CD4-positive, alpha-beta T cell treated with Interleukin-15 for 1 hour (primary cell): ENCODE data around the gene ADA.

Experiments used
- DNase-seq: peaks from one replicate; pipeline ENCODE4 v3.0.0-alpha.2; 2020

ADA gene

DNA sequence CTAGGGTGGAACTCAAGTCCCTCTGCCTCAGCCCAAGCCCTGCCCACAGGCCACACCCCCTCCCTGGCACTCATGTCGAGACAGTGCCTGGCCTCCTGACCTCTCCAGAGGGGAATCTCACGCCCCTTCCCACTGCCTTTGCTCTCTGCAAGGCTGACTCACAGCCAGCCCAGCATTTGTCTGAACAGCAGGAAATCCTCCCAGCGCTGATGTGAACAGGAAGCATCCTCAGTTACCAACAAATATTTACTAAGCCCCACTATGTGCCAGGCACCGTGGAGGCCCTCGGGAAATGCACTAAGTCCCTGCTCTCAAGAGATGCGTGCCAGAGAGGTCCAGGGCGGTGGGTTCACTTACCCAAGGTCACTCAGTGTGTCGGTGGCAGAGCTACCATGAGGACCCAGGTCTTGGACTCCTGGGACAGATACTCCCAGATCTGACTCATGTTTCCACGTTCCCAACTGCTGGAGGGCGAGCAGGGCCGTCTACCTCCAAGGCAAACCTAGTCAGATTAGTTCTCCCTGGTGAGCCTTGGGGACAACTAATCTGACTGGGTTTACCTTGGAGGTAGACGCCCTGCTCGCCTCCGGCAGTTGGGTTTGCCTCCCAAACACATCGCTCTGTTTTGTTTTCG, 7.8 kb downstream of the ADA start:
- DNase-seq = peak; percentile 80

DNA sequence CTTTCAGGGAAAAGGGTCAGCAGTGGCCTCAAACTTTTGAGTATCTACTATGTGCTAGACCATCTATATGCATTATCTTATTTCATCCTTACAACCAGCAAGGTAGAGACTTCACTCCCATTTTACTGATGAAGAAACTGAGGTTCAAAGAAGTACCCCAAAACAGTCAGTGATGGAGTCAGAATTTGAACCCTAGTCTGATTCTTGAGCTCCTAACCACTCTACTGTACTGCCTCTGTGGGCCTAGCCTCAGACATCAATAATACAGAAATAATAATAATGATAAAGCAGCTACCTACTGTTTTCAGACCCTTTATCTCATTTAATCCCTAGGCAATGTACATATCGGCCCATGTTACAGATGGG, 8.4 kb downstream of the ADA start:
- DNase-seq = no peak

DNA sequence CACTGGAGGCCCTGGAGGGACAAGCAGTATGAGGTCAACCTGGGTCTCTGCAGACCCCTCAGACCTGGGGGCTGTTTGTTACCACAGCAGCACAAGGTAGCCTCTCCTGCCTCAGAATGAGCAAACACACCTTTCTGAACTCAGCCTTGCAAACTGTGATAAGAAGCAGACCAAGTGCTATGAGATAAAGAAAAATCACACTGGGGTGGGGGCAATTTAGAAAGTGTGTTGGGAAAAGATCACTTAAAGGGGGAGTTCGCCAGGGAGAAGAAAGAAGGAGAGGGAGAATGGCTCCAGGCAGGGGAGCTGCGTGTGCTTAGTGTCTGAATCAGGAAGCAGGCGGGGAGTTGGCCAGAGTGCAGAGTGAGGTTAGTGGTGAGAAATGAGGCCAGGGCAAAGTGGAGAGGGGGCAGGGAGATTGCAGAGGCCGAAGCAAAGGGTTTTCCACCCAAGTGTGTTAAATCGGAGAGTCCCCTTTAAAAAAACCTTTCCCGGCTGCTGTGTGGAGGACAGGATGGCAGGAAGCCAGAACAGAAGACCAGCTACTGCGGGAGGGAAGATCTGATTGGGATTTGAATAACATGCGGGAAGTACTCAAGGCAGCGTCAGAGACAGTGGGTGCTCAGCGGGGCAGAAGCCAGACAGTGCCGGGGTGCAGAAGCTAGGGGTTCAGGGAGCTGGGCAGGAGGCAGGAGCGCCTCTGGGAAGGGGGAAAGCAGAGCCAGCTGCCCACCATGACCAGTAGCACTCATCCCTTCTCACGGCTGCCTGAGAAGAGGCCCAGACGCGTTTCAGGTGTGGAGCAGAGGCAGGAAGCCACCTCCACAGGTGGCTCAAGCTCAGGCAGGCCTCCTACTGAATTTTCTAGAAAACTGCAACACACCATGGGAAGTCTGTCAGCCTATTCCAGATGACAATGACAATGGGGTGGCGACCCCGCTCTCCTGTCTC, 9.0 kb downstream of the ADA start:
- peak; percentile 45 for DNase-seq

DNA sequence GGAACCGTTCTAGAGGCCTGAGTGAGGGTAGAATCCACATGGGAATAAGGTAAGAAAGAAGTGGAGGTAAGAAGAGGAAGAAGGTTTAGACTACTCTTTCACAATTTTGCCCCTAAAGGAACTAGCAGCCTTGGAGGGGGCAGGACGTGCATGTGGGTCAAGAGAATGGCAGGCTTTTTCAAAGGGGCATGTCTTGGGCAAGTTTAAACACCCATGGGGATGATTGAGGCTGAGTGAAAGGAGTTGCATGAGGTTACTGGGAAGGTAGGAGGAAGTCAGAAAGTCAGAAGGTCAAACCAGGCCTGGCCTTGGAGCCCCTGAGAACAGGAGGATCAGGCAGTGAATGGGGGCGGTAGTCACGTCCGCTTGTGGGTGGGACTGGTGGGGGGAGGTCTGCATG, 10.2 kb downstream of the ADA start:
- DNase-seq = no peak

DNA sequence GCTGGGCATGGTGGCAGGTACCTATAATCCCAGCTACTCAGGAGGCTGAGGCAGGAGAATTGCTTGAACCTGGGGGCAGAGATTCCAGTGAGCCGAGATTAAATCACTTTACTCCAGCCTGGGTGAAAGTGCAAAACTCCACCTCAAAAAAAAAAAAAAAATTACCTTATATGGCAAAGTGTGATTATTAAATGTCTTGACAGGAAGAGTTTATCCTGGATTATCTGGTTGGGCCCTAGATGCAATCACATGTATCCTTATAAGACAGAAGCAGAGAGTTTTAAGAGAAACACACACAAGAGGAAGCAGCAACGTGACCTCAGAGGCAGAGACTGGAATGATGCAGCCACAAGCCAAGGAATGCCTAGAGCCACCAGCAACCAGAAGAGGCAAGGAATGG, 11.0 kb downstream of the ADA start:
- DNase-seq = no peak

DNA sequence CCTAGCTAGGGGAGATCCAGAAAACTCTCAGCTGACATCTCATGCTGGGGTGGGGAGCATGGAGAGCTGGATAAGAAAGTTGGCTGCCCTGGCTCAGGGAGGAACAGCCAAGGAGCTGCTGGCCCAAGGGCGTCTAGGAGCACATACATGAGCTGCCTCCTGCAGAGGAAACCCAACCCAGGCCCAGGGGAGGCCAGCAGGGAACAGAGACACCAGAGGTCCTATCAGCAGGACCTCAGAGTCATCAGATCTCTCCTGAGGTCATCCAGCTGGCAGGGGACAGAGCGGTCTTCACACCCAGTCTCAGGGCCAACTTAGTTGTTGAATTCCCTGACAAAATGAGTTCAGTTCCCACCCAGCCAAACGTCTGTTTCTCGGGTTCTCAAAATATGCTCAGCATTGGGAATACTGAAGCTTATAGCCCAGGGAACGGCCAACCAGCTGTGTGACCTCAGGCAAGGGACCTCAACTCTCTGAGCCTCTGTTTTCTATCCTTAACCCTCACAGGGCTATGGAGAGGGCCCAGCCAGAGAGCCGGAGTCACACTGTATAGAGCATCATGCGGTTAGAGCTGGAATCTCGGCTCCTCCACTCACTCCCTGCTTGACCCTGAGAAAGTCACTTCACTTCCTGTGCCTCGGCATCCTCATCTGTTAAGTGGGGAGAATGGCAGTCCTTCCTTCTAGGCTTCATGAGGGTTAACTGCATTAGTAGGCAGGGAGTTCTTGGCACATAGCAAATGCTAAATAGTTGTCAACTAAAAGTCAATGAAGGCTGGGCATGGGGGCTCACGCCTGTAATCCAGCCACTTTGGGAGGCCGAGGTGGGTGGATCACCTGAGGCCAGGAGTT, 13.8 kb downstream of the ADA start:
- DNase-seq = no peak

- DNase-seq = no peak
Measured at GRCh38 chr20:44637042-44637441, 14.5 kb downstream of the ADA start.

DNA sequence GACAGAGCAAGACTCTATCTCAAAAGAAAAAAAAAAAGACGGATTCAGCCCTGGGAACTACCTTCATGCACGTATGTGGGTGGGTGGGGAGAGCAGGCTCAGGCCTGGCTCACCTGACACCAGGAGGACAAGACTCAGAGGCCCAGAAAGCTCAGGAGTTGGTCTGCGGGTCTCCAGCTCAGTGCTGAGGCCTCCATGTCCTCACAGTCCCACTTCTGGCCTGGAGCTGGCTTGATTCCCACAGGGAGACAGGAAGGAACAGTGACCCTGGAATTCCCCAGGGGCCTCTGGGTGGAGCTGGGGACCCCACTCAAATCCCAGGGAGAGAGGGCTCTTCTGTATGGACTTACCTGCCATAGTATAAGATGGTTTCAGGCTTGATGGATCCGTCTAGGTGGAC, 15.6 kb downstream of the ADA start:
- DNase-seq = no peak

GRCh38 chr20:44633872-44634600, 17.5 kb downstream of the ADA start:
- DNase-seq = no peak

GRCh38 chr20:44633187-44633810, 18.2 kb downstream of the ADA start:
- DNase-seq = no peak

DNA sequence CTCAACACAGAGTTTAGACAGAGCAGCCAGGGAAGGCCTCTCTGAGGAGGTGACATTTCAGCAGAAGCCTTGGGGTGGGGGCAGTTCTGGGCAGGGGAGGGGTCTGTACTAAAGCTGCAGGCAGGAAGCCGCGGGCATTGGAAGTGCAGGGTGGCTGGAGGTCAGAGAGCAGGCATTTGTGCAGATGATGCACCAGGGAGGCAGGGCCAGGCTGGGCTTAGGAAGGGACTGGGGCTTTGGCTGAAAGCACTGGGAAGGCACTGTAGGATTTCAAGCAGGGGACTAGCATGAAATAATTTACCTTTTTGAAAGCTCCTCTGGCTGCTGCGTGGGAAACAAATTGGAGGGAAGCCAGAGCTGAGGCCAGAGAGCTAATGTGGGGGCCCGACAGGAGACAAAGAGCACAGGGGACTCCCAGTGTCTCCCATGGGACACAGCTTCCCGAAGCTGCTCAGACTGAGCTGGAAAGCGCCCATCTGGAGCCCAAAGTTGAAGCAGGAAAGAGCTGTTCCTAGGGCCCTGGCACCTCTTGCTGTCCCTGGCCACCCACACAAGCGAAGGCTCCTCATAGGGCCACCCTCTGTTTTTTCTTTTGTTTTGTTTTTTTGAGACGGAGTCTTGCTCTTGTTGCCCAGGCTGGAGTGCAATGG, 19.3 kb downstream of the ADA start:
- no peak for DNase-seq

- DNase-seq = no peak
Measured at GRCh38 chr20:44630297-44630696, 21.2 kb downstream of the ADA start.

DNA sequence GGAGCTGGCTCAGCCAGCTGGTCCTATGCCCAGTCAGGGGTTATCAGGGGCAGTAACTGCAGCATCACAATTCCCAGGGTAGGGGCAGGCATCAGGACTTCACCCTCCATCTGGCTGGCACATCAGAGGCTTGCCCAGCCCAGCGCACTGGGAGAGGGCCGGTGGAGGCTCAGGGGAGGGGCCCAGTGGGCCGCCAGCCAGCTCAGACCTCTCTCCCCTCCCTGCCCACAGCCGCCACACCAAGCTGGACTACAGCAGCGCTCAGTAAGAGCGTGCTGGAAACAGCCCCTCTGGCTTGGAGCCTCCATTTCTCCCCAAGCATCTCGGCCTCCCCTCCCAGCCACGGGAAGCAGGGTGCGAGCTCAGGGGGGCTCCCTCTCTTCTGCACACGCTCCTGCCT, 22.0 kb downstream of the ADA start:
- no peak for DNase-seq

DNA sequence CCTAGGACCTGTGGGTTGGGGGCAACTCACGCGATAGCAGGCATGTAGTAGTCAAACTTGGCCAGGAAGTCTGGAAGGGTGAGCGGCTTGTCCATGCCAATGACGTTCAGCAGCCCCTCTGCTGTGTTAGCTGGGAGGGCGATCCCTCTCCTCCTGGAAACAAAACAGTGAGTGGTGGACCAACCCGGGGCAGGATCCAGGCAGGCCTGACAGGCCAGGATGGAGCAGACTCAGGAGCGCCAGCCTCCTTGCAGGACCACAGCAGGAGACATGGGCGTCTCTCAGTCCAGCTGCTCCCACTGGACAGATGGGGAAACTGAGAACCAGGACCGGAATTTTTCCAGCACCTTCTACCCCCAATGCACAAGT, 22.5 kb downstream of the ADA start:
- DNase-seq = no peak

GRCh38 chr20:44627364-44628010, 24.0 kb downstream of the ADA start:
- DNase-seq = no peak

DNA sequence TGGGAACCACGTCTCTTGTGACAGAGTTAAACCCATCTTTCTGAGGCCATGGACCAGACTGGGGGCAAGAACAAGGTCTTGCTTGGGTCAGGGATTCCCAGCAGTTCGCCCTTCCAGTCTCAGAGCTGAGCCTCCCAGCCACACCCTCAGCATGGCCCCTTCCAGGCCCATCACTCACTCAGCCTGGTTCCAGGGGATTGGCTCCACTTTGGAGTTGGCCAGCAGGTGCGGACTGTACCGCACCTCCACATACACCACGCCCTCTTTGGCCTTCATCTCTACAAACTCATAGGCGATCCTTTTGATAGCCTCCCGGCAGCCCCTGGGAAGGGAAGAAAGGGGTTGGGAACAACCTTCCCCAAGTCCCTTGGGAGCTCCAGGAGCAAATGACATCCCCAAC, 25.2 kb downstream of the ADA start:
- no peak for DNase-seq

DNA sequence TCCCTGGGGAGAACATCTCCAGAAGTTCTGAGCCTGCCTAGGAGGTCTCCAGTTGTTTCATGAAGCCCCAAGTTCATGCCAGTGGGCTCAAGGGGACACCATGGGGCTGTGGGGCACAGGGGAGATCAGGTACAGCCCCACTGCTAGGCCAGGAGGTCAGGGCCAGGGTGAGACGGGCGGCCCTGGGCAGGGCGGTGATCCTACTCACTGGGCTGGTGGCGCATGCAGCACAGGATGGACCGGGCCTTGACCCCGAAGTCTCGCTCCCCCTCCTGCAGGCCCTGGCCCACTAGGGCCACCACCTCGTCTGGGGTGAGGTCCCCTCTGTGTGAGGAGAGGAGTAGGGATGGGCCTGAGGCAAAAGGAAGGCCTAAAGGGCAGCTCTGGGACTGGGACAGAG, 26.1 kb downstream of the ADA start:
- DNase-seq = no peak

GRCh38 chr20:44624743-44625271, 26.7 kb downstream of the ADA start:
- DNase-seq = no peak

GRCh38 chr20:44624152-44624551, 27.3 kb downstream of the ADA start:
- DNase-seq = no peak

DNA sequence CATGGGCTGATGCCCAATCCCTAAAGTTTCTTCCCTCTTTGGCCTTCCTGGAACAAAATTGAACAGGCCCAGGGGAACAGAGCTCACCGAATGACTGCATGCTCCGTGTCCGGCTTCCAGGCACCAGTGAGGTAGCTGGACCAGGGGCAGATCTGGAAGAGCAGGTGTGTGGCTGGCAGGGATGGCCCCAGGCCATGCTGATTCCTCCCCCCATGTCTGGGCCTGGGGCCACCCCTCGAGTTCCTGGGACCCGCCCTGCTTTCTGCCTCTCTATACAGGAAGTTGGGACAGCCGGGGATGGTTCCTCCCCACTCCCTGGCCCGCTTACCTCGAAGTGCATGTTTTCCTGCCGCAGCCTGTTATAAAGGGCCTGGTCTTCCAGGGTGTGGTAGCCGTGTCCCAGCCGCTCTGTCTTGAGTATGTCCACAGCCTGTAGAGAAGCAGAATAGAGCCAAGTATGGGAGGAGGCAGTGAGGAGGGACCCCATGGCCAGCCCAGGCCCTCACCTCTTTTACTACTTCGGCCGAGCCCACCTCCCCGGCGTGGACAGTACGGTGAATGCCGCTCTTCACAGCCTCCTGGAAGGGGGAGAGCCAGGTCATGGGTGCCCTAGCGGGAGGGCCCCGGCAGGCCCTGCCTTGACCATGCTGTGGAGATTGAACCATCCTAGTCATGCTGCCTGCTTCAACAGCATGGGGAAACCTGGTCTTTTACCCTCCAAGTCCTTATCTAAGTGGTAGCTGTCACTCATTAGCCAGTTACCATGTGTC, 28.8 kb downstream of the ADA start:
- no peak for DNase-seq
